Neural cell (in vitro differentiated cells): ENCODE data around the gene EFHD1. TPM values are rescaled to one million over a fixed set of nuclear protein-coding genes. Genes with fewer than 3 reads are reported as not detected.

Experiments
- H2AFZ ChIP-seq: fragments of 200-600, 300-800 bp; sonication (generic), shearing (Covaris generic); 2 replicates; pipeline ENCODE4 v1.6.0; 2014; ENCODE audit warnings: low read depth, mild to moderate bottlenecking, antibody characterized with exemption, low read length, moderate library complexity
- H3F3A ChIP-seq: fragments of 200-600 bp; shearing (Covaris generic); 2 replicates; pipeline ENCODE4 v1.6.1; 2016; ENCODE audit warnings: mild to moderate bottlenecking, moderate library complexity, mixed read lengths, antibody characterized with exemption, low read length; ENCODE audit not compliant: insufficient read depth, poor library complexity, severe bottlenecking
- H3K27ac ChIP-seq: fragments of 200-600, 300-800 bp; sonication (generic), shearing (Covaris generic); 2 replicates; pipeline ENCODE4 v1.5.1; 2014; ENCODE audit warnings: mild to moderate bottlenecking, low read length, moderate library complexity
- H3K27me3 ChIP-seq: fragments of 300-800, 200-600 bp; sonication (generic), shearing (Covaris generic); 2 replicates; pipeline ENCODE4 v1.6.0; 2014; ENCODE audit warnings: mild to moderate bottlenecking, low read depth, low read length, moderate library complexity; ENCODE audit not compliant: insufficient read depth
- H3K36me3 ChIP-seq: fragments of 300-800, 200-600 bp; sonication (generic), shearing (Covaris generic); 2 replicates; pipeline ENCODE4 v1.5.1; 2014; ENCODE audit warnings: mild to moderate bottlenecking, antibody characterized with exemption, low read length, moderate library complexity; ENCODE audit not compliant: insufficient read depth
- H3K4me2 ChIP-seq: fragments of 300-800, 200-600 bp; sonication (generic), shearing (Covaris generic); 2 replicates; pipeline ENCODE4 v1.6.0; 2014; ENCODE audit warnings: mild to moderate bottlenecking, low read length
- H3K4me3 ChIP-seq: fragments of 300-800, 200-600 bp; sonication (generic), shearing (Covaris generic); 2 replicates; pipeline ENCODE4 v1.5.1; 2014; ENCODE audit warnings: mild to moderate bottlenecking, low read length, moderate library complexity
- H3K79me2 ChIP-seq: fragments of 200-600 bp; shearing (Covaris generic); replicated peaks from 2 replicates; pipeline ENCODE4 v1.6.0; 2014; ENCODE audit warnings: mild to moderate bottlenecking, low read length, moderate library complexity; ENCODE audit not compliant: insufficient read depth
- H3K9ac ChIP-seq: fragments of 300-800, 200-600 bp; sonication (generic), shearing (Covaris generic); 2 replicates; pipeline ENCODE4 v1.6.1; 2016; ENCODE audit warnings: mild to moderate bottlenecking, low read length, mixed read lengths
- H3K9me2 ChIP-seq: fragments of 200-600 bp; shearing (Covaris generic); 2 replicates; pipeline ENCODE4 v1.6.1; 2016; ENCODE audit warnings: mild to moderate bottlenecking, low read length, mixed read lengths; ENCODE audit not compliant: insufficient read depth
- H3K9me3 ChIP-seq: fragments of 200-600, 300-800 bp; sonication (generic), shearing (Covaris generic); 2 replicates; pipeline ENCODE4 v1.6.1; 2016; ENCODE audit warnings: mild to moderate bottlenecking, mixed run types, low read length, moderate library complexity, mixed read lengths
- H4K20me1 ChIP-seq: fragments of 200-600 bp; shearing (Covaris generic); 2 replicates; pipeline ENCODE4 v1.6.1; 2016; ENCODE audit warnings: mild to moderate bottlenecking, mixed run types; ENCODE audit not compliant: insufficient read depth
- CTCF ChIP-seq: fragments of 450-650 bp; IDR thresholded peaks from 2 replicates; pipeline ENCODE4 v1.5.1; 2014; ENCODE audit warnings: antibody characterized with exemption, mild to moderate bottlenecking, moderate library complexity; ENCODE audit not compliant: poor library complexity, severe bottlenecking
- EP300 ChIP-seq: fragments of 450-650 bp; conservative IDR thresholded peaks from 2 replicates; pipeline ENCODE4 v1.6.1; 2014; ENCODE audit warnings: antibody characterized with exemption, mild to moderate bottlenecking, moderate library complexity; ENCODE audit not compliant: poor library complexity, severe bottlenecking
- EZH2 ChIP-seq: fragments of 200-600, 300-800 bp; shearing (Covaris generic), sonication (generic); IDR thresholded peaks from 2 replicates; pipeline ENCODE4 v1.6.1; 2014; ENCODE audit warnings: antibody characterized with exemption, low read length, borderline replicate concordance, mild to moderate bottlenecking; ENCODE audit not compliant: insufficient read depth, poor library complexity, severe bottlenecking
- MXI1 ChIP-seq: fragments of 450-650 bp; conservative IDR thresholded peaks from 2 replicates; pipeline ENCODE4 v1.6.1; 2014; ENCODE audit warnings: antibody characterized with exemption, mild to moderate bottlenecking; ENCODE audit not compliant: poor library complexity, severe bottlenecking
- POLR2AphosphoS5 ChIP-seq: IDR thresholded peaks from 2 replicates; pipeline ENCODE4 v1.6.1; 2012
- RAD21 ChIP-seq: fragments of 450-650 bp; conservative IDR thresholded peaks from 2 replicates; pipeline ENCODE4 v1.6.1; 2014; ENCODE audit warnings: antibody characterized with exemption, mild to moderate bottlenecking, moderate library complexity
- SMC3 ChIP-seq: fragments of 450-650 bp; conservative IDR thresholded peaks from 2 replicates; pipeline ENCODE4 v1.6.1; 2014; ENCODE audit warnings: antibody characterized with exemption, mild to moderate bottlenecking, moderate library complexity; ENCODE audit not compliant: poor library complexity
- TAF1 ChIP-seq: IDR thresholded peaks from 2 replicates; pipeline ENCODE4 v1.6.1; 2012; ENCODE audit warnings: low read depth
- polyA plus RNA-seq: library from polyadenylated mRNA; depleted of rRNA; stranded (reverse); fragments of >200 nt; gene quantifications from 2 replicates; pipeline ENCODE4 v1.2.3, GENCODE V29; 2014
- TF ChIP-seq, protein P1 (sequence below): IDR thresholded peaks from 2 replicates; pipeline ENCODE4 v1.6.1; 2012; ENCODE audit warnings: borderline replicate concordance

The EFHD1 gene
- polyA plus RNA-seq, 1 donor from 2014 or later = not detected

GRCh38 chr2:232649033-232649432, 15.6 kb downstream of the EFHD1 start:
- no peak overlapping the region for H3K4me2 ChIP-seq
- H3K36me3 ChIP-seq = no peaks in the 10 kb centered on the region
- no peak overlapping the region for H3K27ac ChIP-seq
- H3K4me3 ChIP-seq = no peak overlapping the region
- H4K20me1 ChIP-seq = no peaks in the 10 kb centered on the region
- no peaks in the 10 kb centered on the region for H3K9me3 ChIP-seq
- H3K79me2 ChIP-seq = no peaks in the 10 kb centered on the region
- no peaks in the 10 kb centered on the region for H3F3A ChIP-seq
- H3K9me2 ChIP-seq = no peaks in the 10 kb centered on the region
- no peak overlapping the region for H2AFZ ChIP-seq
- TF ChIP-seq POLR2AphosphoS5 (no peak), CTCF (no peak), SMC3 (no peak), EZH2 (no peak), MXI1 (no peak), TAF1 (no peak), EP300 (no peak), RAD21 (no peak)
- TF ChIP-seq, protein P1, sequence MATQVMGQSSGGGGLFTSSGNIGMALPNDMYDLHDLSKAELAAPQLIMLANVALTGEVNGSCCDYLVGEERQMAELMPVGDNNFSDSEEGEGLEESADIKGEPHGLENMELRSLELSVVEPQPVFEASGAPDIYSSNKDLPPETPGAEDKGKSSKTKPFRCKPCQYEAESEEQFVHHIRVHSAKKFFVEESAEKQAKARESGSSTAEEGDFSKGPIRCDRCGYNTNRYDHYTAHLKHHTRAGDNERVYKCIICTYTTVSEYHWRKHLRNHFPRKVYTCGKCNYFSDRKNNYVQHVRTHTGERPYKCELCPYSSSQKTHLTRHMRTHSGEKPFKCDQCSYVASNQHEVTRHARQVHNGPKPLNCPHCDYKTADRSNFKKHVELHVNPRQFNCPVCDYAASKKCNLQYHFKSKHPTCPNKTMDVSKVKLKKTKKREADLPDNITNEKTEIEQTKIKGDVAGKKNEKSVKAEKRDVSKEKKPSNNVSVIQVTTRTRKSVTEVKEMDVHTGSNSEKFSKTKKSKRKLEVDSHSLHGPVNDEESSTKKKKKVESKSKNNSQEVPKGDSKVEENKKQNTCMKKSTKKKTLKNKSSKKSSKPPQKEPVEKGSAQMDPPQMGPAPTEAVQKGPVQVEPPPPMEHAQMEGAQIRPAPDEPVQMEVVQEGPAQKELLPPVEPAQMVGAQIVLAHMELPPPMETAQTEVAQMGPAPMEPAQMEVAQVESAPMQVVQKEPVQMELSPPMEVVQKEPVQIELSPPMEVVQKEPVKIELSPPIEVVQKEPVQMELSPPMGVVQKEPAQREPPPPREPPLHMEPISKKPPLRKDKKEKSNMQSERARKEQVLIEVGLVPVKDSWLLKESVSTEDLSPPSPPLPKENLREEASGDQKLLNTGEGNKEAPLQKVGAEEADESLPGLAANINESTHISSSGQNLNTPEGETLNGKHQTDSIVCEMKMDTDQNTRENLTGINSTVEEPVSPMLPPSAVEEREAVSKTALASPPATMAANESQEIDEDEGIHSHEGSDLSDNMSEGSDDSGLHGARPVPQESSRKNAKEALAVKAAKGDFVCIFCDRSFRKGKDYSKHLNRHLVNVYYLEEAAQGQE = no peak
- no peaks in the 10 kb centered on the region for H3K27me3 ChIP-seq
- H3K9ac ChIP-seq = no peak overlapping the region

DNA sequence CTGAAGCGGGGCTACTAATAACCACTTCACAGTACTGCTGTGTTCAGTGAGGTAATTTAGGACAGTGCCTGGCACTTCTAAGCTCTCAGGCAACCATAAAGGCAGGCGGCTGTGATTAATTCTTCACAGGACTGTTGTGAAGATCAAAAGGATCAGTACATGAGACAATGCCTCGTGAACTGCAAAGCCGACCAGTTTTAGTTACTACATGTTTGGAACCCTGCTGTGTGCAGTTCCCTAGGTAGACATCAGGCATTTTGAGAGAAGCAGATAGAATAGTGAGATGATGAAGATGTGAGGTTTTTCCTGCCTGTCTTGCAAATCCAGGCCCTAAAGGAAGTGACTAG, 19.1 kb downstream of the EFHD1 start:
- Histone ChIP-seq H3F3A (no peaks in the 10 kb centered on the region), H3K27ac (peak overlapping the region; percentile 15), H4K20me1 (no peaks in the 10 kb centered on the region), H3K9ac (no peak overlapping the region), H3K9me3 (no peaks in the 10 kb centered on the region), H3K4me2 (no peak overlapping the region), H3K9me2 (no peaks in the 10 kb centered on the region), H3K27me3 (no peaks in the 10 kb centered on the region), H2AFZ (no peak overlapping the region), H3K79me2 (no peaks in the 10 kb centered on the region), H3K4me3 (no peak overlapping the region), H3K36me3 (no peaks in the 10 kb centered on the region)
- TF ChIP-seq POLR2AphosphoS5 (peak; percentile 39), TAF1 (no peak)

DNA sequence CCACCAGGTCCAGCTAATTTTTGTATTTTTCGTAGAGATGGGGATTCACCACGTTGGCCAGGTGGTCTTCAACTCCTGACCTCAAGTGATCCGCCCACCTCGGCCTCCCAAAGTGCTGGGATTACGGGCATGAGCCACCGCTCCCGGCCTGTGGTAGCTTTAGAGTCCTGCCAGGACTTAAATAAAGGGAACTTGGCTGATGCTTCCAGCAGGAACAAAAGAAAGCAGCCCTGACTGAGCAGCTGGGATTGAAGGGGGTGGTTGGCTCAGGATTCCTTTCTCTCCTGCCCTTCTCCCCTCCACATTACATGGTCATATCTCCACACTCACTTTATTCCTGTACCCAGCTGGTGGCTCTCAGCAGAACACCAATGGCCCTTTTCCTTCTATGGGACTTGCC, 20.0 kb downstream of the EFHD1 start:
- Histone ChIP-seq H3K4me3 (no peak overlapping the region), H3K9ac (no peak overlapping the region), H3K4me2 (no peak overlapping the region), H3K27ac (no peak overlapping the region), H2AFZ (no peak overlapping the region), H3K27me3 (no peaks in the 10 kb centered on the region), H3K36me3 (no peaks in the 10 kb centered on the region), H4K20me1 (no peaks in the 10 kb centered on the region), H3K79me2 (no peaks in the 10 kb centered on the region), H3F3A (no peaks in the 10 kb centered on the region), H3K9me2 (no peaks in the 10 kb centered on the region), H3K9me3 (no peaks in the 10 kb centered on the region)
- TF ChIP-seq TAF1 (no peak), EP300 (no peak), RAD21 (no peak), CTCF (no peak), POLR2AphosphoS5 (no peak), MXI1 (no peak), SMC3 (no peak), EZH2 (no peak)
- TF ChIP-seq, protein P1 = no peak
